Endothelial cell of umbilical vein (primary cell): Measurements from ENCODE around the gene ARPP19.

Experiments
- CTCF ChIP-seq, 2 donors: IDR thresholded peaks; 1 replicate in 1 of 2; 2 replicates in 1 of 2; pipeline ENCODE4 v1.5.1; 2011; ENCODE audit warnings: low read length in 2 of 2, mild to moderate bottlenecking in 2 of 2, moderate library complexity in 2 of 2, control low read depth in 1 of 2, inconsistent platforms in 1 of 2, low read depth in 1 of 2; ENCODE audit not compliant: insufficient read depth in 1 of 2; ENCODE audit errors: extremely low read depth in 1 of 2
- EZH2 ChIP-seq: IDR thresholded peaks from 2 replicates; pipeline ENCODE4 v1.6.1; 2012; ENCODE audit warnings: borderline replicate concordance, low read depth, mild to moderate bottlenecking, moderate library complexity, low read length, inconsistent platforms; ENCODE audit not compliant: severe bottlenecking
- JUN ChIP-seq: IDR thresholded peaks from 2 replicates; pipeline ENCODE4 v1.6.1; 2011; ENCODE audit warnings: borderline replicate concordance, low read depth; ENCODE audit not compliant: insufficient read length, insufficient read depth
- MAX ChIP-seq: IDR thresholded peaks from 2 replicates; pipeline ENCODE4 v1.6.1; 2011; ENCODE audit not compliant: insufficient read depth, insufficient read length
- POLR2A ChIP-seq: IDR thresholded peaks from 2 replicates; pipeline ENCODE4 v1.6.1; 2012; ENCODE audit warnings: low read depth, mild to moderate bottlenecking, control low read depth, low read length
- POLR2AphosphoS5 ChIP-seq: IDR thresholded peaks from 2 replicates; pipeline ENCODE4 v1.6.1; 2012; ENCODE audit warnings: low read depth, mild to moderate bottlenecking, control low read depth, low read length, moderate library complexity; ENCODE audit not compliant: insufficient read depth

- TF ChIP-seq MAX (no peak), CTCF (IDR thresholded peaks at IDR 0.05; ENCODE audit: extremely low read depth in 1 of 2, insufficient read depth in 1 of 2, low read depth in 1 of 2, low read length in 2 of 2) (no peak), POLR2AphosphoS5 (no peak), POLR2A (no peak), EZH2 (no peak), JUN (no peak)
Observed at GRCh38 chr15:52563501-52564060, 5.2 kb downstream of the ARPP19 start.
